ENCODE data around the gene GPD1.

The GPD1 gene

GRCh38 chr12:50088577-50089335 lies 15.1 kb upstream of the GPD1 start:
- no peaks in the 10 kb centered on the region for H3K9me3 ChIP-seq (ENCODE audit: control insufficient read depth, low read length)
- no peaks in the 10 kb centered on the region for H3K4me1 ChIP-seq (ENCODE audit: control insufficient read depth, insufficient read depth, low read length)
- no peaks in the 10 kb centered on the region for H3K36me3 ChIP-seq (ENCODE audit: control insufficient read depth, insufficient read depth, low read length)
- no peak overlapping the region for H3K9ac ChIP-seq (ENCODE audit: low read length)
- H3K4me3 ChIP-seq (ENCODE audit: low read length), result no peak overlapping the region
- H3K27me3 ChIP-seq (ENCODE audit: control insufficient read depth, insufficient read depth, low read length), result no peaks in the 10 kb centered on the region

GRCh38 chr12:50089730-50090129 lies 14.1 kb upstream of the GPD1 start:
- H3K9ac ChIP-seq (ENCODE audit: low read length), result no peak overlapping the region
- no peaks in the 10 kb centered on the region for H3K36me3 ChIP-seq (ENCODE audit: control insufficient read depth, insufficient read depth, low read length)
- H3K4me1 ChIP-seq (ENCODE audit: control insufficient read depth, insufficient read depth, low read length), result no peaks in the 10 kb centered on the region
- H3K9me3 ChIP-seq (ENCODE audit: control insufficient read depth, low read length), result no peaks in the 10 kb centered on the region
- no peak overlapping the region for H3K4me3 ChIP-seq (ENCODE audit: low read length)
- no peaks in the 10 kb centered on the region for H3K27me3 ChIP-seq (ENCODE audit: control insufficient read depth, insufficient read depth, low read length)

DNA sequence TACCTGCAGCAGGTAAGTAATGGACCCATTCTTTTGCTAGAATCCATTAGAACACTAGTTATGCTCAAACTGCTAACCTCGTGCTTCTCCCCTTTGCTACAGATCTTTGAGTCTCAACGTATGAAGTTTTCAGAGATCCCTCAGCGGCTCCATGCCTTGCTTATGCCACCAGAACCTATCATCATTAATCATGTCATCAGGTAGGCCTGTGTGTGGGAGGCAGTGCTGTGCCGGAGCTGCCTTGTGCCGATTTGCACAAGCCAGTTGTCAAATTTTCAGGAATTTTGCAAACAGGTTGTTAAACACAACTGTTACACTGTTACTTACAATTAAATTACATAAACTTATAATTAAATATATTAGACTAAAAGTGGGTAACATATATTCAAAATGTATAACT lies 13.4 kb upstream of the GPD1 start:
- no peak overlapping the region for H3K9ac ChIP-seq (ENCODE audit: low read length)
- no peak overlapping the region for H3K4me3 ChIP-seq (ENCODE audit: low read length)
- H3K9me3 ChIP-seq (ENCODE audit: control insufficient read depth, low read length), result no peaks in the 10 kb centered on the region
- H3K36me3 ChIP-seq (ENCODE audit: control insufficient read depth, insufficient read depth, low read length), result no peaks in the 10 kb centered on the region
- H3K4me1 ChIP-seq (ENCODE audit: control insufficient read depth, insufficient read depth, low read length), result no peaks in the 10 kb centered on the region
- no peaks in the 10 kb centered on the region for H3K27me3 ChIP-seq (ENCODE audit: control insufficient read depth, insufficient read depth, low read length)

GRCh38 chr12:50097952-50098351 lies 5.9 kb upstream of the GPD1 start:
- H3K9me3 ChIP-seq (ENCODE audit: control insufficient read depth, low read length), result no peaks in the 10 kb centered on the region
- no peaks in the 10 kb centered on the region for H3K27me3 ChIP-seq (ENCODE audit: control insufficient read depth, insufficient read depth, low read length)
- H3K4me1 ChIP-seq (ENCODE audit: control insufficient read depth, insufficient read depth, low read length), result no peaks in the 10 kb centered on the region
- peaks cover 14% of the 10 kb centered on the region for H3K36me3 ChIP-seq (ENCODE audit: control insufficient read depth, insufficient read depth, low read length)
- H3K4me3 ChIP-seq (ENCODE audit: low read length), result no peak overlapping the region
- H3K9ac ChIP-seq (ENCODE audit: low read length), result no peak overlapping the region

GRCh38 chr12:50099302-50100008 lies 4.4 kb upstream of the GPD1 start:
- H3K36me3 ChIP-seq (ENCODE audit: control insufficient read depth, insufficient read depth, low read length), result peaks cover 14% of the 10 kb centered on the region
- H3K4me1 ChIP-seq (ENCODE audit: control insufficient read depth, insufficient read depth, low read length), result peaks cover 14% of the 10 kb centered on the region
- H3K4me3 ChIP-seq (ENCODE audit: low read length), result no peak overlapping the region
- H3K27me3 ChIP-seq (ENCODE audit: control insufficient read depth, insufficient read depth, low read length), result no peaks in the 10 kb centered on the region
- no peak overlapping the region for H3K9ac ChIP-seq (ENCODE audit: low read length)
- no peaks in the 10 kb centered on the region for H3K9me3 ChIP-seq (ENCODE audit: control insufficient read depth, low read length)

GRCh38 chr12:50100561-50100960 lies 3.2 kb upstream of the GPD1 start:
- Histone ChIP-seq H3K36me3 (ENCODE audit: control insufficient read depth, insufficient read depth, low read length) (peaks cover 13% of the 10 kb centered on the region), H3K27me3 (ENCODE audit: control insufficient read depth, insufficient read depth, low read length) (no peaks in the 10 kb centered on the region), H3K9me3 (ENCODE audit: control insufficient read depth, low read length) (no peaks in the 10 kb centered on the region), H3K4me3 (ENCODE audit: low read length) (no peak overlapping the region), H3K9ac (ENCODE audit: low read length) (no peak overlapping the region), H3K4me1 (ENCODE audit: control insufficient read depth, insufficient read depth, low read length) (peaks cover 16% of the 10 kb centered on the region)

- H3K9ac ChIP-seq (ENCODE audit: low read length), result no peak overlapping the region
- no peaks in the 10 kb centered on the region for H3K27me3 ChIP-seq (ENCODE audit: control insufficient read depth, insufficient read depth, low read length)
- H3K4me1 ChIP-seq (ENCODE audit: control insufficient read depth, insufficient read depth, low read length), result peaks cover 16% of the 10 kb centered on the region
- H3K4me3 ChIP-seq (ENCODE audit: low read length), result no peak overlapping the region
- H3K36me3 ChIP-seq (ENCODE audit: control insufficient read depth, insufficient read depth, low read length), result peaks cover 5% of the 10 kb centered on the region
- H3K9me3 ChIP-seq (ENCODE audit: control insufficient read depth, low read length), result no peaks in the 10 kb centered on the region
Measured at GRCh38 chr12:50101663-50102062, 2.1 kb upstream of the GPD1 start.

DNA sequence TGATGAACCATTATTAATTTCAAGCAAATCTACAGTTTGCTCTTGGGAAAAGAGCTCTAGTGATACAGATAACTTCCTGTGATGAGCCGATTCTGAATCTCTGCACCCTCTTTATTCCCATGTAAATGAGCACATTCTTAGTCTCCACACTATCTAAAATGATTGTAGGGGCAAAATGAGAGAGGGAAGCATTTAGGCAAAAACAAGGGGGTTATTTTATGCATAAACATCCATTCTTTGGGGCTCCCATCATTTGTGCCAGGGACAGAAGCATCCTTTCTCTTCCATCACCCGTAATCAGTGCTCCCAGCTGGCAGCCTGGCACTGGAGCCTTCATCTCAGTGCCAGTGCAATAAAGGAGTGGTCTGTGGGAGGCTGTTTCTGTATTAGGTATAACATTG lies 1.7 kb upstream of the GPD1 start:
- no peaks in the 10 kb centered on the region for H3K9me3 ChIP-seq (ENCODE audit: control insufficient read depth, low read length)
- no peak overlapping the region for H3K9ac ChIP-seq (ENCODE audit: low read length)
- H3K36me3 ChIP-seq (ENCODE audit: control insufficient read depth, insufficient read depth, low read length), result peaks cover under 1% of the 10 kb centered on the region
- no peaks in the 10 kb centered on the region for H3K27me3 ChIP-seq (ENCODE audit: control insufficient read depth, insufficient read depth, low read length)
- H3K4me1 ChIP-seq (ENCODE audit: control insufficient read depth, insufficient read depth, low read length), result peaks cover 16% of the 10 kb centered on the region
- no peak overlapping the region for H3K4me3 ChIP-seq (ENCODE audit: low read length)

DNA sequence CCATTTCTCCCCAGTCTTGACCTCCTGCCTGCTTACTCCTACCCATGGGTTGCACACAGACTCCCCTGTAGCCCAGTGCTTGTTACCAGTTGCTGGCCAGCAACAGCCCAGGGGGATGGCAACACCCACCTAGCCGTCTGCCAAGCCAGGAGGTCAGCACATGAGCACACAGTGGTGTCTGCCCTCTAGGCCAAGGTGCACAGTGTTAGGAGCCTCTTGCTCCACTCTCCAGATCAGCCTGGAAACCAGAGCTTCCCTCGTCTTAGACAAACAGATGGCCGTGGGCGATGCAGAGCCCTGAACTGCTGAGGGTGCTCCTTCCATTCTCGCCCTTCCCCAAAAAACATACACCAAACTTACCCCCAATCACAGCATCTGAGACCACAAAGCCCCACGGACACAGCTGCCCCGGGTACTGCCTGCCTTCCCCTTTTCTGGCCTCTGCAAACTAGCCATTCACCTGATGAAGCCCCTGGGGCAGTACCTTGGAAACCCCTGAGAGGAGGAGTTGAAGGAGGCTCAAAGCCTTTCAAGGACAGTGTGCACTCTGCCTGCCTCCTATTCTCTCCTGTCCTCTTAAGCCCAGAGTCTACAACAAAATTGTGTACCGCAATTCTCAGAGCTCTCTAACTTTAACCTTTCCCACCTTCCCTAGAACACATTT lies 1.0 kb upstream of the GPD1 start:
- Histone ChIP-seq H3K27me3 (ENCODE audit: control insufficient read depth, insufficient read depth, low read length) (no peaks in the 10 kb centered on the region), H3K36me3 (ENCODE audit: control insufficient read depth, insufficient read depth, low read length) (no peaks in the 10 kb centered on the region), H3K4me1 (ENCODE audit: control insufficient read depth, insufficient read depth, low read length) (peaks cover 16% of the 10 kb centered on the region), H3K9ac (ENCODE audit: low read length) (no peak overlapping the region), H3K4me3 (ENCODE audit: low read length) (no peak overlapping the region), H3K9me3 (ENCODE audit: control insufficient read depth, low read length) (no peaks in the 10 kb centered on the region)

DNA sequence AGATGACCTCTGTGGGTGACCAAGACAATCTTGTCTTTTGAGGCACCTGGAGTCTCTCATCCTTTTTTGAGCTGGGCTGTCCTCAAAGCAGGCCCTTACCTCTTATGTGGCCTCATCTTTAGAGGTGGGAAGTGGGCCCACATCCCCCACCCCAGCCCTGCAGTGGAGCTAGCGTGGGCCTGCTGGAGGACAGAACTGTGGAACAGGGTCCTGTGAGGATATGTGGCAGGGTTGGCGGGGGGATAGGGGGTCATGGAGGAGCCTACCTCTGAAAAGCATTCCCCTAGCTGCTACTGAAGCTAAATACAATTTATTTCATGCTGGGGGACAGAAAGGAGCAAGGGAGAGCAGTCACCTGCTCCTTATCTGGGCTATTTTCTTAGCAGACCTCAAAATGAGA lies 457 bp upstream of the GPD1 start:
- Histone ChIP-seq H3K36me3 (ENCODE audit: control insufficient read depth, insufficient read depth, low read length) (no peaks in the 10 kb centered on the region), H3K9me3 (ENCODE audit: control insufficient read depth, low read length) (no peaks in the 10 kb centered on the region), H3K4me1 (ENCODE audit: control insufficient read depth, insufficient read depth, low read length) (peaks cover 19% of the 10 kb centered on the region), H3K27me3 (ENCODE audit: control insufficient read depth, insufficient read depth, low read length) (no peaks in the 10 kb centered on the region), H3K4me3 (ENCODE audit: low read length) (no peak overlapping the region), H3K9ac (ENCODE audit: low read length) (peak overlapping the region; percentile 33)

- peaks cover 32% of the 10 kb centered on the region for H3K4me1 ChIP-seq (ENCODE audit: control insufficient read depth, insufficient read depth, low read length)
- H3K4me3 ChIP-seq (ENCODE audit: low read length), result peak overlapping the region; percentile 6
- no peaks in the 10 kb centered on the region for H3K36me3 ChIP-seq (ENCODE audit: control insufficient read depth, insufficient read depth, low read length)
- H3K27me3 ChIP-seq (ENCODE audit: control insufficient read depth, insufficient read depth, low read length), result no peaks in the 10 kb centered on the region
- H3K9ac ChIP-seq (ENCODE audit: low read length), result peak overlapping the region; percentile 13
- H3K9me3 ChIP-seq (ENCODE audit: control insufficient read depth, low read length), result no peaks in the 10 kb centered on the region
Measured at GRCh38 chr12:50104417-50105366, 884 bp downstream of the GPD1 start.
